Measurements from ENCODE around the gene FOXE1. TPM values are rescaled to one million over a fixed set of nuclear protein-coding genes. Genes with fewer than 3 reads are reported as not detected.

The FOXE1 gene
- total RNA-seq, 4 donors from 2014 or later = not detected

DNA sequence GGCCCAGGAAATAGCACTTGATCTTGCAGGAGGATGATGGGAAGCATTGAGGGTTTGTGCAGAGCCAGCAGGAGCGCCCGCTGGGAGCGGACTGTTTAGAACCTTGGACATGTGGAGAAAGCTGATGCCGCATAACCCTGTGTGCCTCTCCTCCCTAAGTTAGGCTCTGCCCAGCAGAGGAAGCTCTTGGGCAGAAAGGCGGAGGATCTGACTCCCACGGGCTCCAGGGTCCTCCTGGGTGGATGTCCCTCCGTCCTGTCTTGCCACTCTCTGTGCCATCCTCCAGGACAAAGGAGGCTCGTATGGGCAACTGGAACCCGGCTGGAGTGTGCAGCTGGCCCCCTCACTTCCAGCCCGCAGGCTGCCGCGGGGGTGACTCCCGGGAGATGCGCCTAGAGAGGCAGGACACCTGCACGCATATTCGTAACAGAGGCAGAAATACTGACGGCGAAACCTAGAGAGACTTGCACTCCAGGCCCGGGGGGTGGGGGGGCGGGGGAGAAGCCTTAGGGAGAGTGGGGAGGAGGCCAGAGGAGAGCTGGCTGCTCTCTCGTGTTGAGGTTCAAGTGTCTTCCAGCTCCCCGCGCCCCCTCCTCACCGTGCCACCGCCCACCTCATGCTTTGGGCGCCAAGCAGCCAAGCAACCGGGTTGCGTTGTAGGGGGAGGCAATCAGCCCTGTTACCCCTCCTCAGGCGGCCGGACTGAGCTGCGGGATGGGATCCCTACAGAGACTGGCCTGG, 5.4 kb upstream of the FOXE1 start:
- TF ChIP-seq, protein P1, sequence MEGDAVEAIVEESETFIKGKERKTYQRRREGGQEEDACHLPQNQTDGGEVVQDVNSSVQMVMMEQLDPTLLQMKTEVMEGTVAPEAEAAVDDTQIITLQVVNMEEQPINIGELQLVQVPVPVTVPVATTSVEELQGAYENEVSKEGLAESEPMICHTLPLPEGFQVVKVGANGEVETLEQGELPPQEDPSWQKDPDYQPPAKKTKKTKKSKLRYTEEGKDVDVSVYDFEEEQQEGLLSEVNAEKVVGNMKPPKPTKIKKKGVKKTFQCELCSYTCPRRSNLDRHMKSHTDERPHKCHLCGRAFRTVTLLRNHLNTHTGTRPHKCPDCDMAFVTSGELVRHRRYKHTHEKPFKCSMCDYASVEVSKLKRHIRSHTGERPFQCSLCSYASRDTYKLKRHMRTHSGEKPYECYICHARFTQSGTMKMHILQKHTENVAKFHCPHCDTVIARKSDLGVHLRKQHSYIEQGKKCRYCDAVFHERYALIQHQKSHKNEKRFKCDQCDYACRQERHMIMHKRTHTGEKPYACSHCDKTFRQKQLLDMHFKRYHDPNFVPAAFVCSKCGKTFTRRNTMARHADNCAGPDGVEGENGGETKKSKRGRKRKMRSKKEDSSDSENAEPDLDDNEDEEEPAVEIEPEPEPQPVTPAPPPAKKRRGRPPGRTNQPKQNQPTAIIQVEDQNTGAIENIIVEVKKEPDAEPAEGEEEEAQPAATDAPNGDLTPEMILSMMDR (IDR thresholded peaks at IDR 0.05) = no peak
- ATAC-seq (ENCODE audit: low FRiP score) (no peak), DNase-seq (ENCODE audit: low spot score) (no peak)

DNA sequence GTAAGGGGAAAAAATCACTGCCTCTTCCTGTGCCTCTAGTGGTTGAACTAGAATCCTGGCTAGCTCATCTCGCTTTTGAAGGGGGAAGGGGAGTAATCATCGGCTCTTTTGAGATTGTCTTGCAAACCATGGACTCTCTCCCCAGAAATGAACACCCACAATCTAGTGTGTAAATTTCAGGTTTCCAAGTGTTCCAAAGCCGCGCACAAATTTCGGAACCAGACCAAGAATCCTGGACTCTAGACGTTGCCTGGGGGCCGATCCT, 4.9 kb upstream of the FOXE1 start:
- no peak for ATAC-seq (ENCODE audit: low FRiP score)
- DNase-seq (ENCODE audit: low spot score) = no peak
- TF ChIP-seq, protein P1 (IDR thresholded peaks at IDR 0.05) = no peak

DNA sequence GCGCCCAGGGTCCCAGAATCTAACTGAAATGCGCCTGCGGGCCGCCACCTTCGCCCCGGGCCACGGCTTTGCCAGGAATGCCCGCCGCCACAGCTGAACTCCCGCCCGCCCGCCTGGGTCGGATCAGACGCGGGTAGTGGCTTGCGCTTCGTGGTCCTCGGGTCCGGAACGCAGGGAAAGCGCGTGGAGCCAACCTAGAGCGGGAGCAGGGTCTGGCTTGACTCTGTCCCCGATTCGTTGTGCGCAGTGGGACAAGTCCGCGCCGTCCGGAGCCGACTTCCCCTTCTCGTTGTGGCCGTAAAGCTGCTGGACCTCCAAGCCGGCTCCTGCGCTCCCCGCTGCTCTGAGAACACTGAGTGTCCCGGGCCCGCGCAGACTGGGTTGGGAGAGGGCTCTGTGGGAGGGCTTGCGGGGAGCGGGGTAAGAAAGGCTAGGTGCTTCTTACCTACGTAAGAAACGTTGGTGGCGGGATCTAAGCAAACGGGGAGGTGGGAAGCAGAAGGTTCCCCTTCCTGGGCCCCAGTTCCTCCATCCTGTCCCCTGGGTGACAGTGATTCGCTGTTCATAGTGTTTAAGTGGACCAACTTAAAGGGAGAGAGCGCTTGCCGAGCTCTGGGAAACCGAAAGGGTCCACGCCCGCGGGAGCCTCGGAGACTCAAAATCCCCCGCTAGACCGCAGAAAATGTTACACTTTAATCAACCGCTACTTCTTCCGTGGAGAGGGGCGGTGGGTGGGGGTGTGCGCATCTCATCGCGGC, 4.4 kb upstream of the FOXE1 start:
- TF ChIP-seq, protein P1 (IDR thresholded peaks at IDR 0.05) = no peak
- ATAC-seq (ENCODE audit: low FRiP score) (no peak), DNase-seq (ENCODE audit: low spot score) (no peak)

DNA sequence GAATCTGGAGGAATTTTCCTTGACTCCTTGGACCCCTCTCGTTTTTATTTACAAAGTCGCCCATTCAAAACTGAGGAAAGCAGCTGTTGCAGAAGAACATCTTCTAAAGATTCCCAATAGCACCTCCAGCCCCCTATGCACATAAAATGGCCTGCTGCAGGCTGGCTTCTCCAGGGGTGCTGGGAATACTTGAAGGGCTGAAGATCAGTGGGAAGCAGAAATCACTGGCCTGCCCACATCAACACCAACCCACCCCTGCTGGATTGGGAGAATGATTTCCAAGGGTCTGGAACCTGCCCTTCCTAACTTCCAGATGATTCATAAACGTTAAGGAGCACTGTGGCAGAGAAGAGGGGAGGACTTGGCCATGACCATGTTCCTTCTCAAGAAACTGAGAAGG, 3.0 kb upstream of the FOXE1 start:
- TF ChIP-seq, protein P1 (IDR thresholded peaks at IDR 0.05) = no peak
- ATAC-seq (ENCODE audit: low FRiP score) (no peak), DNase-seq (ENCODE audit: low spot score) (no peak)

DNA sequence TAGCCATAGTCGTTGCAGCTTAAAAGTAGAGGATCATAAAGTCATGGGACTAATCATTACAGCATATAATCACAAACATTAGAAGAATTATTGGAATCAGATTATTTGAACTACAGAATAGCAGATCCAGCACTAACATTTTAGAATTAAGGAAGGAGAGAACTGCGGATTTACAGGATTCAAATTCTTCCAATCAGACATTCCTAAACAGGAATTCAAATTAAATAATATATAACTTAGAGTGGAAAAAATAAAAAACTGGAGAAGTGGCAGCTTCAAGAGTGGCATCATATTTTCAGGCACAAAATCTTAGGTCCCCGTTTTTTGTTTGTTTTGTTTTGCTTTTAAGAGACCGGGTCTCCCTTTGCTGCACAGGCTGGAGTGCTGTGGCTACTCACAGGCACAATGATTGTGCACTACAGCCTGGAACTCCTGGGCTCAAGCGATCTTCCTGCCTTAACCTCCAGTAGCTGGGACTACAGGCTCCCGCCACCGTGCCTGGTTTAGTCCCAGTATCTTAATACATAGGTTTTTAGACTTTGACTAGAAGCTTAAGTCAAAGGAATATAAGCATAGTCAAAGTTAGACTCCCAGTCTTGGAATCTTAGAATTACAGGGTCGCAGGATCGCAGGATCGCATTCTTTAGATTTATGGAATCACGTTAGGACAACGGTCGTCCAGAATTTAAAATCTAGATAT, 2.1 kb upstream of the FOXE1 start:
- TF ChIP-seq, protein P1 (IDR thresholded peaks at IDR 0.05) = no peak
- DNase-seq (ENCODE audit: low spot score) = no peak
- no peak for ATAC-seq (ENCODE audit: low FRiP score)

DNA sequence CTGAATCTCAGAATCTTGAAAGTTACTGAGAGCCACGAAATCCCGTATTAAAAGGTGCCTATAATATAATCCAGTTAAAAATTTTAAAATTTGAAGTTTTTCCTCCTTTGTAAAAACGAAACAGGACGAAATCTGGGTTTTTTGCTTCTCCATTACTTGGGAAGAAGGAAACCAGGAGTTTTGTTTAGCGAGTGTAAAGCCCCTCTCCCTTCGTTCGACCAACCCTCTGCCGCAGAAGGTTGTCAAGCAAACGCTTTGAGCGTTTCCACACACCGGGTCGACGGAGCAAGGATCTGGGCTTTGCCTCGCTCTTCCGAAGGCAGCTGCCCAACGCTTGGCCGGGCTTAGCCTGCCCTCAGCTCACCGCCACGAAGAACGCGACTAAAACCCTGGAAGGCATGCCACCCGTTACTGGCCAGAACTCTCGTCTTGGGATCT, 1.6 kb upstream of the FOXE1 start:
- DNase-seq (ENCODE audit: low spot score) (no peak), ATAC-seq (ENCODE audit: low FRiP score) (no peak)

More for the DNA sequence above, 1.6 kb upstream of the FOXE1 start:
- TF ChIP-seq, protein P1 (IDR thresholded peaks at IDR 0.05) = no peak
